ENCODE results near the gene TOGARAM2.
"Not testable (repeated sequence)": the region's sequence is repeated elsewhere in the genome, so short reads cannot be mapped to it uniquely, and the experiment has no call there.

TOGARAM2 gene

GRCh38 chr2:29073933-29074332, 92.8 kb downstream of the TOGARAM2 start:
- no peak for DNase-seq (ENCODE audit: insufficient read length, low spot score)
- FAIRE-seq: no peak
- TF ChIP-seq TAF1 (IDR thresholded peaks at IDR 0.05; ENCODE audit: low read depth, low read length): no peak
- TF ChIP-seq SPI1 (IDR thresholded peaks at IDR 0.05; ENCODE audit: low read depth, low read length): peak; percentile 33; the same call in 1 of the 2 replicates

- DNase-seq (ENCODE audit: insufficient read length, low spot score) (no peak), FAIRE-seq (no peak)
- TF ChIP-seq TAF1 (IDR thresholded peaks at IDR 0.05; ENCODE audit: low read depth, low read length) (no peak), POLR2AphosphoS5 (IDR thresholded peaks at IDR 0.05; ENCODE audit: low read depth, low read length) (no peak), SPI1 (IDR thresholded peaks at IDR 0.05; ENCODE audit: low read depth, low read length) (no peak), POLR2A (IDR thresholded peaks at IDR 0.05; ENCODE audit: low read depth, low read length) (no peak), PAX5 (IDR thresholded peaks at IDR 0.05; ENCODE audit: insufficient read depth, low read length, severe bottlenecking) (no peak), POU2F2 (IDR thresholded peaks at IDR 0.05; ENCODE audit: low read depth, low read length) (no peak)
Measured at GRCh38 chr2:29074411-29074810, 93.3 kb downstream of the TOGARAM2 start, which contains the start of gene PCARE. PCARE (minus strand) TSS chr2:29074523; CDS start chr2:29074261, 262 bp downstream.

GRCh38 chr2:29075894-29076705, 95.0 kb downstream of the TOGARAM2 start:
- no peak for DNase-seq (ENCODE audit: insufficient read length, low spot score)
- no peak for TF ChIP-seq PAX5 (IDR thresholded peaks at IDR 0.05; ENCODE audit: insufficient read depth, low read length, severe bottlenecking)
- TF ChIP-seq POLR2AphosphoS5 (IDR thresholded peaks at IDR 0.05; ENCODE audit: low read depth, low read length): no peak
- TF ChIP-seq POU2F2 (IDR thresholded peaks at IDR 0.05; ENCODE audit: low read depth, low read length): no peak
- TF ChIP-seq POLR2A (IDR thresholded peaks at IDR 0.05; ENCODE audit: low read depth, low read length): no peak
- no peak for TF ChIP-seq SPI1 (IDR thresholded peaks at IDR 0.05; ENCODE audit: low read depth, low read length)
- no peak for FAIRE-seq

- no peak for FAIRE-seq
- no peak for TF ChIP-seq POU2F2 (IDR thresholded peaks at IDR 0.05; ENCODE audit: low read depth, low read length)
- no peak for TF ChIP-seq TAF1 (IDR thresholded peaks at IDR 0.05; ENCODE audit: low read depth, low read length)
- no peak for TF ChIP-seq PAX5 (IDR thresholded peaks at IDR 0.05; ENCODE audit: insufficient read depth, low read length, severe bottlenecking)
- no peak for TF ChIP-seq POLR2AphosphoS5 (IDR thresholded peaks at IDR 0.05; ENCODE audit: low read depth, low read length)
- TF ChIP-seq POLR2A (IDR thresholded peaks at IDR 0.05; ENCODE audit: low read depth, low read length): no peak
- TF ChIP-seq SPI1 (IDR thresholded peaks at IDR 0.05; ENCODE audit: low read depth, low read length): no peak
- DNase-seq (ENCODE audit: insufficient read length, low spot score): no peak
Measured at GRCh38 chr2:29079887-29080286, 98.8 kb downstream of the TOGARAM2 start.

- no peak for FAIRE-seq
- no peak for DNase-seq (ENCODE audit: insufficient read length, low spot score)
- TF ChIP-seq POLR2A (IDR thresholded peaks at IDR 0.05; ENCODE audit: low read depth, low read length) (no peak), PAX5 (IDR thresholded peaks at IDR 0.05; ENCODE audit: insufficient read depth, low read length, severe bottlenecking) (no peak), SPI1 (IDR thresholded peaks at IDR 0.05; ENCODE audit: low read depth, low read length) (no peak), POLR2AphosphoS5 (IDR thresholded peaks at IDR 0.05; ENCODE audit: low read depth, low read length) (no peak), POU2F2 (IDR thresholded peaks at IDR 0.05; ENCODE audit: low read depth, low read length) (no peak), TAF1 (IDR thresholded peaks at IDR 0.05; ENCODE audit: low read depth, low read length) (no peak)
Measured at GRCh38 chr2:29080886-29081743, 100.0 kb downstream of the TOGARAM2 start.

GRCh38 chr2:29082804-29083495, 101.9 kb downstream of the TOGARAM2 start:
- DNase-seq (ENCODE audit: insufficient read length, low spot score): no peak
- no peak for TF ChIP-seq SPI1 (IDR thresholded peaks at IDR 0.05; ENCODE audit: low read depth, low read length)
- no peak for TF ChIP-seq POU2F2 (IDR thresholded peaks at IDR 0.05; ENCODE audit: low read depth, low read length)
- TF ChIP-seq POLR2A (IDR thresholded peaks at IDR 0.05; ENCODE audit: low read depth, low read length): no peak
- no peak for TF ChIP-seq TAF1 (IDR thresholded peaks at IDR 0.05; ENCODE audit: low read depth, low read length)
- peak; percentile 58 for FAIRE-seq

- DNase-seq (ENCODE audit: insufficient read length, low spot score) (no peak), FAIRE-seq (no peak)
- TF ChIP-seq POU2F2 (IDR thresholded peaks at IDR 0.05; ENCODE audit: low read depth, low read length) (no peak), SPI1 (IDR thresholded peaks at IDR 0.05; ENCODE audit: low read depth, low read length) (no peak), PAX5 (IDR thresholded peaks at IDR 0.05; ENCODE audit: insufficient read depth, low read length, severe bottlenecking) (no peak), TAF1 (IDR thresholded peaks at IDR 0.05; ENCODE audit: low read depth, low read length) (no peak), POLR2A (IDR thresholded peaks at IDR 0.05; ENCODE audit: low read depth, low read length) (no peak), POLR2AphosphoS5 (IDR thresholded peaks at IDR 0.05; ENCODE audit: low read depth, low read length) (no peak)
Measured at GRCh38 chr2:29084554-29084953, 103.5 kb downstream of the TOGARAM2 start.

- not testable (repeated sequence) for DNase-seq (ENCODE audit: insufficient read length, low spot score); FAIRE-seq
Measured at GRCh38 chr2:29090311-29090710, 109.2 kb downstream of the TOGARAM2 start.

GRCh38 chr2:29096969-29097368, 115.9 kb downstream of the TOGARAM2 start:
- DNase-seq (ENCODE audit: insufficient read length, low spot score) (no peak), FAIRE-seq (no peak)
- TF ChIP-seq POLR2A (IDR thresholded peaks at IDR 0.05; ENCODE audit: low read depth, low read length) (no peak), TAF1 (IDR thresholded peaks at IDR 0.05; ENCODE audit: low read depth, low read length) (no peak), POU2F2 (IDR thresholded peaks at IDR 0.05; ENCODE audit: low read depth, low read length) (no peak), PAX5 (IDR thresholded peaks at IDR 0.05; ENCODE audit: insufficient read depth, low read length, severe bottlenecking) (no peak), SPI1 (IDR thresholded peaks at IDR 0.05; ENCODE audit: low read depth, low read length) (no peak), POLR2AphosphoS5 (IDR thresholded peaks at IDR 0.05; ENCODE audit: low read depth, low read length) (no peak)

Data from GM12891 (cell line).